ENCODE data around the gene DCLRE1A. TPM values are rescaled to one million over a fixed set of nuclear protein-coding genes. Genes with fewer than 3 reads are reported as not detected.

Gene DCLRE1A
- total RNA-seq, 3 donors from 2014 or later: 10.8 to 11.9 (median 11.7) TPM

DNA sequence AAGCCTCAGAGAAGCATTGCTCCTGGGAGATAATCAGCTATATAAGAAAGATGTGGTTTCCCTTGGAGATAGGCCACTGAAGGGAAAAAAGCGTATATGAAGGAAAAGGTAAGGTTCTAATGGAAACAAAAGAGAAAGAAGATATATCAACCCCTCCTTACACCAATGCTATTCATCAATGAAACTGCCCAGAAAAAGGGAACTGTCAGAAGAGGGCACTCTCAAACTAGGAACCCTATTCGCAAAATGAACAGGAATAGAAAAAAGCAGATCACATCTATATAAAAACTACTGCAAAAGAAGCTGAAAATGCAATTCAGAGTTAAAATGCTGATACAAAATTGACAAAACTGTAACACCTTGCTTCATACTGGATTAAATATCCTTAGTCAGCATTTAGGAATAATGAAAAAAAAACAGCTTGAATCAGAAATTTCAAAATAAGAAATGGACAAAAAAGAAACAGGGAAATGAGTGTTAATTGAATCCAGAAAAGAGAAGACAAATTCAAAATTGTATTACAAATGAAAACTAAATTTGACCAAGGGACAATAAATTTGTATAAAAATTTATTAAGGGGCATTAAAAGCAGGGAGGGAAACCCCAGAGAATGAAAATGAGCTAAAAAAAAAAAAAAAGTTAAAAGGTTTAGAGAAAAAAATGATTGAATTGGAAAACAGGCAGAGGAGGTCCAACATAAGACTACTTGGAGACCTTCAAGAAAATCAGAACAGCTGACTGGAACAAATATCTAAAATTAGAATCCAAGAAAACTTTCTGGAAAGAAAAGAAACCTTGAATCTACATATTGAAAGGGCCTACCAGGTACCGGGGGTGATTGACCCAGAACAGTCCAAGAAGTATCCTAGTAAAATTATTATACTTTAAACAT, 18.5 kb upstream of the DCLRE1A start:
- H3K4me3 Mint-ChIP-seq: no peak overlapping the region
- DNase-seq: no peak
- H3K36me3 Mint-ChIP-seq (ENCODE audit: insufficient read depth): peaks cover 35% of the 10 kb centered on the region
- no peaks in the 10 kb centered on the region for H3K27me3 Mint-ChIP-seq (ENCODE audit: low read depth)
- peaks cover 12% of the 10 kb centered on the region for H3K4me1 Mint-ChIP-seq (ENCODE audit: low read depth)
- ATAC-seq: no peak
- peaks cover 10% of the 10 kb centered on the region for H3K9me3 Mint-ChIP-seq

DNA sequence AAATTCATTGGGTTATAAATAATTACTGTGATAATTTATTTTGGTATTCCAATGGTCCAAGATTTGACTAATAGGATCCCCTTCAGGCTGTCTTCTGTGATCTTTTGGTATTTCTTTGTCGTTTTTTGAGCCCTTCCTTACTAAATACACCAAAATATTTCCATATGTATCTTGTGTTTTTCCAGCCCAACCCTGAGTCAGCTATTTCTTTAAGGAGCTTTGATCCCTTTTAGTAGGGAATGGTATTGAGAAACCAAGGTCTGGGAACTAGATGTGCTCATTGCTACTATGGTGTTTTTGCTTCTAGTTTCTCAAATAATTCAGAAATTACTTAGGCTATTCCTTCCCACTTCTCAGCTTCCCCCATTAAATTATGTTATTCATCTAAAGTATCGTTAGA, 15.9 kb upstream of the DCLRE1A start:
- no peak overlapping the region for H3K4me3 Mint-ChIP-seq
- peaks cover 29% of the 10 kb centered on the region for H3K36me3 Mint-ChIP-seq (ENCODE audit: insufficient read depth)
- peaks cover 9% of the 10 kb centered on the region for H3K4me1 Mint-ChIP-seq (ENCODE audit: low read depth)
- no peak for DNase-seq
- H3K27me3 Mint-ChIP-seq (ENCODE audit: low read depth): no peaks in the 10 kb centered on the region
- no peak for ATAC-seq
- H3K9me3 Mint-ChIP-seq: peaks cover 10% of the 10 kb centered on the region

DNA sequence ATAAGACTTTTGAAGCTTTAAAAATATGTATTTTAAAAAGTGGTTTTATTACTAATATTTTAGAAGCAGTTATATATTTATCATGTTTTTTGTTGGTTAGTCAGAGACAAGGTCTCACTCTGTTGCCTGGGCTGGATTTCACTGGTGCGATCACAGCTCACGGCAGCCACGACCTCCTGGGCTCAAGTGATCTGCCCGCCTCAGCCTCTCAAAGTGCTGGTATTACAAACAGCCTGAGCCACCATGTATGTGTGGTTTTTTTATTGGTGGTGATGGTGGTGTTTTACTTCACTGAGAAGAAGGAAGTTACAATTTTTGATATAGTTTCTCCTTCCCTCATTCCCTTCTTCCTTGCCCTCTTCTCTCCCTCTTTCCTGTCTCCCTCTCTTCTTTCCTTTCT, 14.0 kb upstream of the DCLRE1A start:
- H3K36me3 Mint-ChIP-seq (ENCODE audit: insufficient read depth): peaks cover 35% of the 10 kb centered on the region
- ATAC-seq (no peak), DNase-seq (no peak)
- H3K4me1 Mint-ChIP-seq (ENCODE audit: low read depth): peaks cover 3% of the 10 kb centered on the region
- H3K9me3 Mint-ChIP-seq: peaks cover 10% of the 10 kb centered on the region
- no peak overlapping the region for H3K4me3 Mint-ChIP-seq
- H3K27me3 Mint-ChIP-seq (ENCODE audit: low read depth): no peaks in the 10 kb centered on the region

DNA sequence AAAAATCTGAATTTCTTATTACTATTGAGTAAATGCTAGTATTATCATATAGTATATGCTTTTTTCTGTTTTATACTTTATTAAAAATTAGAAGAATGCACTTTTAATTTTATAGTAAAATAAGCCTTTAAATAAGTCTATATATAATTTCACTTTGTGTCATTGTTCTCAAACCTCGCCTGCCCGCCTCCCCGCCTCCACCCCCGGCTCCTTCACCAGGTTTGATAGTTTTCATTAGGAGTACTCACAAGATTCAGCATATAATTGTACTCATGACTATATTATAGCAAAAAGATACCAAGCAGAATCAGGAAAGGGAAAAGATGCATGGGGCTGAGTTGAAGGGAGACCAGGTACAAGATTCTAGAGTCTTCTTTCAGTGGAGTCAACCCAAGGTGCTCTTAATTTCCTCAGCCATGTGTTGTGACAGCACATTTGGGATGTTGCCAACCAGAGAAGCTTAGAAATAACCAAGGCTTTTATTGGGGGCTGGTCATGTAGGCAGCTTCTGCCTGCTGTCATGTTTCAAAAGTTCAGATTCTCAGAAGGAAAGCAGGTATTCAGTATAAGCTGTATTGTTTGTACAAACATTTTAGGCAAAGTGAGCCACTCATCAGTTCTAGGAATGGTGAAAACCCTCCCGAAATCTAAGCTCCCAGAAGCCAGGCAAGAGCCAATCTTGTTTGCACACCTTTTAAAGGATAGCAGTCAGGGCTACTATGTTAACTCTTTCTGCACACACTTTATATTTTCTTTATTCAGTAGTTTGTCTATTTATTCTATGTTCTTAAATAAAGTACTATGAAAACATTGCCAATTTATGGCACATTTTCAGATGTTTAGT, 12.9 kb upstream of the DCLRE1A start:
- ATAC-seq: no peak
- DNase-seq: no peak
- Mint-ChIP-seq H3K27me3 (ENCODE audit: low read depth) (no peaks in the 10 kb centered on the region), H3K4me3 (no peak overlapping the region), H3K9me3 (peaks cover 2% of the 10 kb centered on the region), H3K36me3 (ENCODE audit: insufficient read depth) (peaks cover 28% of the 10 kb centered on the region), H3K4me1 (ENCODE audit: low read depth) (peaks cover 3% of the 10 kb centered on the region)

DNA sequence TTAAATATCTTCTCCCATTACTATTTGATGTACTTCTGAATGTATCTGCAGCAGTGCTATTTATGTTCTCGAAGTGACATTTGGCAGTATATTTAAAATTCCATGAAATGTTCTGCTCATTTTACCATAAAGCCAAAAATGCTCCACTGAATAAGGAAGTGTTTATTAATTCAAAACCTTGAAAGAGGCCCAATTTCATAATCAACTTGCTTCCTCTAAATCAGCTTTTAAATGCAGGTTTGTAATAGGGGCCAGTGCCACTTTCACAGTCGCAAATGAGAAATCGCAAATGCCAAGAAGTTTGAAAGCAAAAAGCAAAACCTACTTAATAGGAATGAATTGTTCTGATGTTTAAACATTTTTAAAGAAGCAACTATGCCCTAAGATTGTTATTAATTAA, 12.0 kb upstream of the DCLRE1A start:
- no peak overlapping the region for H3K4me3 Mint-ChIP-seq
- peaks cover 3% of the 10 kb centered on the region for H3K4me1 Mint-ChIP-seq (ENCODE audit: low read depth)
- DNase-seq (no peak), ATAC-seq (no peak)
- H3K9me3 Mint-ChIP-seq: peaks cover 6% of the 10 kb centered on the region
- peaks cover 32% of the 10 kb centered on the region for H3K36me3 Mint-ChIP-seq (ENCODE audit: insufficient read depth)
- no peaks in the 10 kb centered on the region for H3K27me3 Mint-ChIP-seq (ENCODE audit: low read depth)

DNA sequence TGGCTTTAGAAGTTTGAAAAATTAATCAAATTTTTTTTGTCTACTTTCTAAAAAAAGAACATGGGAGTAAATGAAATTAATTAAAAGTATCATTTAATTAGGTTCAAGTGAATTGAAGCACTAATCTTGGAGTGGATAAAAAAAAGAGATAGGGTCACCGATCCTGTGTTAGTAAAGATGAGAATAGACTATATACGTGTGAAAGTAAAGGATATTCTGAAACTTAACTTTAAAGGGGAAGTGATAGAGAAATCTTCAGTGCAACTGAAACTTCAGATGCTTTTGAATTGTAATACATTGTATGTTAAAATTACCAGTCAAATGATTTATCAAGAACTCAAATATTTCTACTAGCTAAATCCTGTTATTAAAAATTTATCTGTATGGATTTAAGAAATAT, 5.4 kb upstream of the DCLRE1A start:
- DNase-seq (no peak), ATAC-seq (no peak)
- Mint-ChIP-seq H3K4me3 (no peak overlapping the region), H3K4me1 (ENCODE audit: low read depth) (peaks cover 23% of the 10 kb centered on the region), H3K36me3 (ENCODE audit: insufficient read depth) (peaks cover 35% of the 10 kb centered on the region), H3K9me3 (peaks cover 13% of the 10 kb centered on the region), H3K27me3 (ENCODE audit: low read depth) (no peaks in the 10 kb centered on the region)

DNA sequence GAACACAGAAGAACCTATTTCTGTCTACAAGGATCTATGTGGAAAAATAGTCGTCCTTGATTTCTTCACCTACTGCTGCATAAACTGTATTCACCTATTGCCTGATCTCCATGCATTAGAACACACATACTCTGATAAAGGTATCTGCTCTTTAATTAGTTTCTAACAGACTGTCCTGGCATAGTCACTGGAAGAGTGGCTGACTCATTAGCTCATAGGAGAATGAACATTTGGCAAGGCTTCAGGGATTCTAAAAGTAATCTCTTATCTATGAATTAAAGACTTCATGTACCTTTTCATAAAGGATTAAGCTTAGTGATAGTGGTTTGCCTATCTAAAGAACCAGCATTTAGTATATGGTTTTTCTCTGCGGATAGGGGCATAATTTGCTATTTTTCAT, 4.7 kb upstream of the DCLRE1A start:
- Mint-ChIP-seq H3K36me3 (ENCODE audit: insufficient read depth) (peaks cover 29% of the 10 kb centered on the region), H3K4me1 (ENCODE audit: low read depth) (peaks cover 27% of the 10 kb centered on the region), H3K4me3 (no peak overlapping the region), H3K27me3 (ENCODE audit: low read depth) (no peaks in the 10 kb centered on the region), H3K9me3 (peaks cover 13% of the 10 kb centered on the region)
- DNase-seq (no peak), ATAC-seq (no peak)

DNA sequence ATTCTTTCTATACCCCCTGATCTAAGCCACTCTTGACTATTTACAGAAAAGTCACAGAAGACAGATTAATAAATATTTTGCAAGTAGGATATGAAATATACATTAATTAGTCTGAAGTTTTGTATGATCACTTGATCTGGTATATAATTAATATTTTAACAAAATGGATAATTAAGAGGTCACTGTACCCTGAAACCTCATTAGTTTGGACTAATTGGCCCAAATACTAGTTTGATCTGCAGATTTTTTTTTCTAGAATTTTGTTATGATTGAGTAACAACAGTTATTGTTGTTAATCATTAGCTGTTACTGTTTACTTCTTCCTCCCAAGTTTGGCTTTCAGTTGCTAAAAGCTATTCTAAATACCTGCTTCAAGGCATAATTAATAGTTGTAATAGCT, 3.3 kb upstream of the DCLRE1A start:
- DNase-seq: no peak
- H3K9me3 Mint-ChIP-seq: peaks cover 13% of the 10 kb centered on the region
- H3K4me3 Mint-ChIP-seq: no peak overlapping the region
- H3K4me1 Mint-ChIP-seq (ENCODE audit: low read depth): peaks cover 39% of the 10 kb centered on the region
- H3K27me3 Mint-ChIP-seq (ENCODE audit: low read depth): no peaks in the 10 kb centered on the region
- peaks cover 24% of the 10 kb centered on the region for H3K36me3 Mint-ChIP-seq (ENCODE audit: insufficient read depth)
- ATAC-seq: no peak

DNA sequence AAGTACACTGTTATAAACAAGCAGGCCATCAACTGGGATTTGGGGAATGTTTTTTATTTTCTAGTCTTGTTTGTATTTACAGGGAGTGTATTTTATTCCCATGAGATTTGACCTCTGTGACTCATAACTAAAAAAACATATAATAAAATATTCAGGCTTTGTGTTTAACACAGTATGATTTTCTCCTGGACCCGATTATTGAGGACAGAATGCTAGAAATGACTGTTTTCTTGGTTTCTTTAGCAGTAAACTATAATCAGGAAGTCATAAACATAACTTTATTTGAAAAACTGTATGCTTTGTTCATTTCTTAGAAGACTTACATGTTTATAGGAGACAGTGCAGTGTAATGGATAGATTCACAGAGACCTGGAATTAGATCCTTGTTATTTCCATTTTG, 2.7 kb upstream of the DCLRE1A start:
- no peak for ATAC-seq
- H3K4me1 Mint-ChIP-seq (ENCODE audit: low read depth): peaks cover 40% of the 10 kb centered on the region
- H3K4me3 Mint-ChIP-seq: peak overlapping the region; percentile 24

DNA sequence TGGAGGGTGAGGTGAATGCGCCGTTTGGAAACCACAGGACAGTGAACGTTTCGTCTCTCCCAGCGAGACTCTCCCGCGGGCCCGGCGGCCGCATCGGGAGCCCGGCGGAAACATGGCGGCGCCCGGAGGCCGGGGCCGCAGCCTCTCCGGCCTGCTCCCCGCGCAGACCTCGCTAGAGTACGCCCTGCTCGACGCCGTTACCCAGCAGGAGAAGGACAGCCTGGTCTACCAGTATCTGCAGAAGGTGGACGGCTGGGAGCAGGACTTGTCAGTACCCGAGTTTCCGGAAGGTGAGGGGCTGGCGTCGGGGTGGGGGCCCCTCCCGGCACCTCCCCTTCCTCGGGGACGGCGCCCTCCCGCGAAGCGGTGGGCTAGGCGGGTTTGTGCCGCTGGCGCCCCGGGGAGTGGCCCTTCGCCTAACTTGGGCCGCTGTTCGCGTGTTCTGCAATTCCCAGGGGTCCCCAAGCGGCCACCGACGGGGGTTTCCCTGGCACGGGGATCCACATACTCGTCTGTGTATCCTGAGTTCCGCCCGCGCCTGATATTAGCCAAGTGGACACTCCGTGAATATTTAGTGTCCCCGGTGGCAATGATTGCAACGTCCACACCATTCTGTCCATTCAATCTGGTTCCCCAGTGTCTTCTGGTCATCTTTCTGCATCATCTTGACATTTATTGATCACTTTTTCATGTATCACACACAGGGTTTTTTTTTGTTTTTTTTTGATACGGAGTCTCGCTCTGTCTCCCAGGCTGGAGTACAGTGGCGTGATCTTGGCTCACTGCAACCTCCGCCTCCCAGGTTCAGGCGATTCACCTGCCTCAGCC, 1.1 kb upstream of the DCLRE1A start:
- Mint-ChIP-seq H3K27me3 (ENCODE audit: low read depth) (no peaks in the 10 kb centered on the region), H3K4me3 (peak overlapping the region; percentile 98), H3K4me1 (ENCODE audit: low read depth) (peaks cover 43% of the 10 kb centered on the region)

More for the DNA sequence above, 2.7 kb upstream of the DCLRE1A start:
- Mint-ChIP-seq H3K27me3 (ENCODE audit: low read depth) (no peaks in the 10 kb centered on the region), H3K9me3 (peaks cover 13% of the 10 kb centered on the region), H3K36me3 (ENCODE audit: insufficient read depth) (peaks cover 24% of the 10 kb centered on the region)
- no peak for DNase-seq

DNA sequence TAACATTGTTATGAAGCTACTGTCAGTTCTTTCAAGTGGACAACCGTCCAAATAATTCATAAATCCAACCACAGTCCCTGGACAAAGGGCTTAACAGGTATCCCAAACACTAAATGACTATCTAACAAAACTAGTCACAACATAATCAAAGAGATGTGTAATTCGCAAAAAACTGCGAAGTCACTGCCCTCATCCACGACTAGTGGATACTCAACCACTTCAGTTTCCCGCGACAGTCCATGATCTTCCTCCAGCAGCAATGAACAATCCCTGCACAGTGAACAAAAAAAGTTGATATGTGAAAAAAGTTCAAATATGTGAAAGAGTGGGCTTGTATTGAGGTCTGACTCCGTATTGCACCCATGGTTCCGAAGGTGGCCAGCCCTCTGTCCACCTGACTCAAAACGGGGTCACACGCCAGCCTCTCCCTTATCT, 287 bp downstream of the DCLRE1A start:
- peaks cover 14% of the 10 kb centered on the region for H3K36me3 Mint-ChIP-seq (ENCODE audit: insufficient read depth)
- H3K27me3 Mint-ChIP-seq (ENCODE audit: low read depth): no peaks in the 10 kb centered on the region
- no peaks in the 10 kb centered on the region for H3K9me3 Mint-ChIP-seq
- DNase-seq: no peak
- peak overlapping the region; percentile 98 for H3K4me3 Mint-ChIP-seq
- no peak for ATAC-seq
- H3K4me1 Mint-ChIP-seq (ENCODE audit: low read depth): peaks cover 48% of the 10 kb centered on the region

More for the DNA sequence above, 1.1 kb upstream of the DCLRE1A start:
- DNase-seq (peak; percentile 30), ATAC-seq (peak; percentile 61 to 69)
- peaks cover 5% of the 10 kb centered on the region for H3K9me3 Mint-ChIP-seq
- peaks cover 13% of the 10 kb centered on the region for H3K36me3 Mint-ChIP-seq (ENCODE audit: insufficient read depth)

DNA sequence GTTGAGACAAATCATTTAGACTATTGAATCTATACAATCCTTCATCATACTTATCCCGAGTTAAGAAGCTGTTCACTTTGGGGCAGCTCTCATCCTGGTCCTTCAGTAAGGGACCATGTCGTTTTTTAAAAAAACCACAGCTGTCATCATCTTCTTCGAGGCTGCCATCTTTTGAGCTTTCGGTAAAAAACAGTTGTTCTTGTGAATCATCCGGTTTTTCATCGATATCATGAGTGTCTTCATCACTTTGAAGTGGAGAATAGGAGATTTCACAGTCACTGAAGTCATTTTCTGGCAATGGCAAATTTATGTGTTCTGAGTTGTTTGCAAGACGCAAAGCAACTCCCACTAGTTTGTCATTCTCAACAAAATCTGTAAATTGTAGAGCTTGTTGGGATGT, 3.9 kb downstream of the DCLRE1A start:
- Mint-ChIP-seq H3K9me3 (no peaks in the 10 kb centered on the region), H3K27me3 (ENCODE audit: low read depth) (no peaks in the 10 kb centered on the region), H3K4me3 (peak overlapping the region; percentile 24), H3K4me1 (ENCODE audit: low read depth) (peaks cover 29% of the 10 kb centered on the region), H3K36me3 (ENCODE audit: insufficient read depth) (peaks cover 22% of the 10 kb centered on the region)
- ATAC-seq: peak in 1 of 2 donors; percentile 6
- DNase-seq: no peak

DNA sequence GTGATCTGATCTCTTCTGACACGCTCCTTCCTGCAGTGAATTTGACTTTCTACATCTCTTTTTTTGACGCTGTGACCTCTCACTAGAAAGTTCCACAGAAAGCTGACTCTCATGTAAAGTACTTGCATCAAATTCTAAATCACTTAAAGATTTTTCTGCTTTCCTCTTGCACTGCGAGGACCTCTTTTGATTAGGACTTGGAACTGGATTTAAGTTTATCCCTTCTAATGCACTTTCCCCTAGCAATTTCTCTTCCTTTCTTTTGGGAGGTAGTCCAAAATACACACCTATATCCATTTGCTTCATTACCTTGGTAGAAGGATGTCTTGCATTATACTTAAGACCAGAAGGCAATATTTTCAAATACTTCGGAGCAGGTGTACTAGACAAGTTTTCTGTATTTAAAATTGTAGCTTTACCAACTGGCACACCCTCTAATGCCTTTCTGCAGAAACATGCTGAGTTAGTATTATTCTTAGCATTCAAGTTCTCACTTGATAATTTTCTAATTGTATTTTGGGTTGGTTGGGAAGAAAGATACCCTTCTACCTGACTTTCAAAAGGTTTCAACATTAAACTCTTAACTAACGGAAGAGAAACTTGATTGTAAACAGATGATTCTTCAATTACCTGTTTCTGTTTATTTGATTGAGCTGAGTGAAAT, 4.6 kb downstream of the DCLRE1A start:
- peaks cover 23% of the 10 kb centered on the region for H3K36me3 Mint-ChIP-seq (ENCODE audit: insufficient read depth)
- H3K9me3 Mint-ChIP-seq: no peaks in the 10 kb centered on the region
- H3K27me3 Mint-ChIP-seq (ENCODE audit: low read depth): no peaks in the 10 kb centered on the region
- H3K4me3 Mint-ChIP-seq: no peak overlapping the region
- peaks cover 29% of the 10 kb centered on the region for H3K4me1 Mint-ChIP-seq (ENCODE audit: low read depth)
- no peak for DNase-seq
- no peak for ATAC-seq

Measured in activated T-cell treated with anti-CD3 and anti-CD28 coated beads, Interleukin-2, amount 50 U/mL, for 4 hours (primary cell).